Fibroblast of villous mesenchyme (primary cell): ENCODE data around the gene STAC2. TPM values are rescaled to one million over a fixed set of nuclear protein-coding genes. Genes with fewer than 3 reads are reported as not detected.

Source experiments
- DNase-seq: peaks from one replicate; pipeline ENCODE4 v3.0.0-alpha.2; 2010; ENCODE audit warnings: low read depth
- H3K4me3 ChIP-seq: 2 replicates; pipeline ENCODE4 v1.5.1; 2011; ENCODE audit warnings: low read depth, mild to moderate bottlenecking, low read length
- CTCF ChIP-seq: IDR thresholded peaks from 2 replicates; pipeline ENCODE4 v1.5.1; 2012; ENCODE audit warnings: low read depth, mild to moderate bottlenecking, low read length; ENCODE audit not compliant: insufficient read depth
- total RNA-seq: library from RNA; depleted of rRNA; stranded (reverse); fragments of >200 nt; gene quantifications from 2 replicates; pipeline ENCODE4 v1.2.3, GENCODE V29; 2012

The STAC2 gene
- total RNA-seq, 1 donor: not detected

- DNase-seq: no peak
Measured at GRCh38 chr17:39165178-39165840, 60.4 kb downstream of the STAC2 start.

DNA sequence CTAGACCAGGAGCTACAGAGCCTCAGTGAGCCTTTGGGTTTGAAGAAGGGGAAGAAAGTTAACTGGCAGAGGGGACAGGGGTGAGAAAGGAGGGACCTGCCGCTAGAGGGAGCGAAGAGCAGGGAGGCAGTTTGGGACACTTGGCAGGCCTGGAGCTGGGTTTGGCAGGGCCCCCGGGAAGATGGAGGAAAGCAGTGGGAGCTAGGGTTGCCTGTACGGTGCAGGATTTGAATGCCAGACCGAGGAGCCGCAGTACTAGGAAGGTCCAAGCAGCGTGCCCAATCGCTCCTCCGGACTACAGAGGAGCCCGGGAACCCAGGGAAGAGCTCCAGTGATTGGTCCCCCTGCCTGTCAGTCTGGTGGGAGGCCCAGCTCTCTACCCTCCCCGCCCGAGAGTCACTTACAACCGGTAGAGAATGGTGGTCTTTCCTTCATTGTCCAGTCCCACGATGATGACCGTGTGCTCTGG is 61.0 kb downstream of the STAC2 start:
- TF ChIP-seq CTCF: peak; percentile 94
- DNase-seq: peak; percentile 84
- peak overlapping the region; percentile 56 for H3K4me3 ChIP-seq

More at GRCh38 chr17:39165178-39165840, 60.4 kb downstream of the STAC2 start:
- TF ChIP-seq CTCF: no peak
- H3K4me3 ChIP-seq: peak overlapping the region; percentile 56

DNA sequence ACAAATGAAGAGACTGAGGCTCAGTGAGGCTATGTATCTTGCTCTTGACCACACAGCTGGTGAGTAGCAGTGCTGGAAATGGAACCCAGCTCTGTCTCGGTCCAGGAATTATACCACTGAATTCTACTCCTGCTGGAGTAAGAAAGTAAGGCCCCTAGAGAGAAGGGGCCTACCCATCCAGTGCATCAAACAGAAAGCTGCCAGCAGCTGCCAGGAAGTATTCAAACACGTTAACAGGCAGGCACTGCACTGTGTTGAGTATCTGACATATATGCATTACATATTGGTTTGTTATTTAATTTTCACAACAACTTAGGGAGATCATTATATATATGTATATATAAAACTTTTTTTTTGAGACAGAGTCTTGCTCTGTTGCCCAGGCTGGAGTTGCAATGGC is 63.8 kb downstream of the STAC2 start:
- no peak for DNase-seq
- no peak for TF ChIP-seq CTCF
- H3K4me3 ChIP-seq: no peak overlapping the region

Other genes starting within 250 kb of the STAC2 start
- gene PLXDC1, start 74.3 kb downstream of the STAC2 start, total RNA-seq: 0.43 and 0.64 TPM in 2 replicates
- not detected in 2 replicates for gene ARL5C, start 59.8 kb downstream of the STAC2 start, total RNA-seq
- 7.7 and 7.8 TPM in 2 replicates for gene CACNB1, start 28.3 kb downstream of the STAC2 start, total RNA-seq
- gene RPL19, start 25.7 kb downstream of the STAC2 start, total RNA-seq: 1,210 and 1,346 TPM in 2 replicates
- 10.6 and 16.0 TPM in 2 replicates for gene FBXL20, start 175.7 kb upstream of the STAC2 start, total RNA-seq
- 20.3 and 31.1 TPM in 2 replicates for gene MED1, start 225.3 kb upstream of the STAC2 start, total RNA-seq
- gene CDK12, start 235.5 kb upstream of the STAC2 start, total RNA-seq: 39.3 and 39.6 TPM in 2 replicates